Cerebellar cortex (tissue), 1 donor: ENCODE data around the gene MOSMO.

ENCODE experiments used
- DNase-seq: peaks from one replicate; pipeline ENCODE4 v3.0.0-alpha.2; 2015; ENCODE audit warnings: low spot score

Gene MOSMO

DNA sequence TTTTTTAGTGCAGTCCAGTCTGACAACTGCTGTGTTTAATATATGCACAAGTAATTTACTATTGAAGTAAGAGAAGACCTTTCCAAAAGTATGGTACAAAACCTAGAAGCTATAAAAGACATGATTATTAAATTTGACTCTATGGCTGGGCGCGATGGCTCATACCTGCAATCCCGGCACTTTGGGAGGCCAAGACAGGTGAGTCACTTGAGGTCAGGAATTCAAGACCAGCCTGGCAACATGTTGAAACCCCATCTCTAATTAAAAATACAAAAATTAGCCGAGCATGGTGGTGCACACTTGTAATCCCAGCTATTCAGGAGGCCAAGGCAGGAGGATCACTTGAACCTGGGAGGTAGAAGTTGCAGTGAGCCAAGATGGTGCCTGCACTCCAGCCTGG, 43.1 kb downstream of the MOSMO start:
- no peak for DNase-seq

GRCh38 chr16:22052980-22053379, 45.1 kb downstream of the MOSMO start:
- DNase-seq: no peak

DNA sequence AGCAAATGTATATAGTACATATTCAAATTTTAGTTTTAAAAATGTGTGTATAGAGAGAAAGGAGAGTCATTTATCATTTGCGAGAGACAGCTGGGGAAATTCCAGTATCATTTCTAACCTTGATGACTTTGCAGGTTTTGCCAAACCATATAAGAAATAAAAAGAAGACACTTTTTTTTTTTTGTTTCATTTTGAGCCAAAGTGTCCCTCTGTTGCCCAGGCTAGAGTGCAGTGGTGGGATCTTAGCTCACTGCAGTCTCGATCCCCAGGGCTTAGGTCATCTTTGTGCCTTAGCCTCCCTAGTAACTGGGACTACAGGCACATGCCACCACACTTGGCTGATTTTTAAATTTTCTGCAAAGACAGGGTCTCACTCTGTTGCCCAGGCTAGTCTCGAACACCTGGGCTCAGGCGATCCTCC, 46.0 kb downstream of the MOSMO start:
- no peak for DNase-seq

DNA sequence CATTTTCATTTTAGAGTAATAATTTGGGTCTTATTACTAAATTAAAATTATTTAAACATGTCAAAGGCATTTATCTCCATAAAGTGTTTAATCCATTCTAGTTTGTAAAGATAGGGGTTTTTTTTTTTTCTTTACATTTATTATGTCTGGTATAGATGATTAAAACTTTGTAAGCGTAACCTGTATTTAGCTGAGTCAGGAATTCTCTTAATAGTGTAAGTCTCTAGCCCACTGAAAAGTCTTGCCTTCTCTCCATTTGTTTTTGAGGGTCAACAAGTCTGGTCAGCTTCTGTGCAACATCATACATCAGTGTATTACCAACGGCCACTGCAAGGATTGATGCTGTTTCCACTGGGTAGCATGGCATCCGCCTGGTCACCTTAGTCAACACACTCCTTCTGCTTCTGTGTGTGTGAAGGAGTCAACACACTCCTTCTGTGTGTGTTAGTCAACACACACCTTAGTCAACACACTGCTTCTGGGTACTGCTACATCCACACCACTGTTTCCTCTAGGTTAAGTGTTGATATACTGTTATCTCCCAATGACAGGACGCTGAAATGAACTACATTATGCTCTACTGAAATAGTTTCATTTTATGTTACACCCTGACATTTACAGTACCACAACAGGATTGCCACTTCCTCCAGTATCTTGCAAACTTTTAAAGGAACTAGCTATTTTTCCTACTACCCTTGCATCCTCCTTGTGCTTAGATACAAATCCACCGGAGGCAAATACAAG, 47.1 kb downstream of the MOSMO start:
- DNase-seq: no peak

DNA sequence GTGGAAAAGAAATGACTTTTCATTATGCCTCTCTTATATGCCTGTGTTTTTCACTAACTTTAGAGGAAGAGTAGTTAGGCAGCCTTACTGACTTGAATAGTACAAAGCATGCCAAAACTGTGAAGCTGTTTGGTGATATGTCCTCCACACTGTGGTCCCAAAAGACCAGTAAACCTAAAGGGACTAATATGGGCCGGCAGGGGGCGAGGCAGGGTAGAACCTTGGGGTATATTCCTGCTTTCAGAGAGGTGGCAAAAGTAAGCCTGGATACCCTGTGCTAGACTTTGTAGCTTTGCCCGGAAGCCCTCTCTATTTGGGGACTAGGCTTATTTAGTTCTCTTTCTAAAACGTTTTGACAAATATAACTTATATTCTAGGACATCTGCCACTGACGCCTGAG, 48.0 kb downstream of the MOSMO start:
- no peak for DNase-seq

- DNase-seq: no peak
Measured at GRCh38 chr16:22063888-22064467, 56.1 kb downstream of the MOSMO start.

DNA sequence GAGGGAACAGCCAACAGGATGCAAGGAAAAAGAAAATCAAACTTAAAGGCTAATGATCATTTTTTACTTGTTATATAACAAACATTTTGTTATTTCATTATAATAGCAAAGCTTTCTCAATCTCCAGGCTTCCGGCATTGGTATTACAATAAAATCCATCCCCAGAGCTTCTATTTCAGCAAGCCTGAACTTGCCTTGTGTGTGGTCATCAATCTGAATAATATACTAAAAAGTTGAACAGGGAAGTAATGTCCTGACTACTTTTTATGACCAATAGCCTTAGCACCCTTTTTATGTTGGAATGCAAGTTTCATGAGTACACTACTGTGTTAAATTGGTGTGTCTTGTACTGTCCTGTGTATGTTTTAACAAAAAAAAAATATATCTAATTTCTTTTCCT, 57.3 kb downstream of the MOSMO start:
- no peak for DNase-seq

DNA sequence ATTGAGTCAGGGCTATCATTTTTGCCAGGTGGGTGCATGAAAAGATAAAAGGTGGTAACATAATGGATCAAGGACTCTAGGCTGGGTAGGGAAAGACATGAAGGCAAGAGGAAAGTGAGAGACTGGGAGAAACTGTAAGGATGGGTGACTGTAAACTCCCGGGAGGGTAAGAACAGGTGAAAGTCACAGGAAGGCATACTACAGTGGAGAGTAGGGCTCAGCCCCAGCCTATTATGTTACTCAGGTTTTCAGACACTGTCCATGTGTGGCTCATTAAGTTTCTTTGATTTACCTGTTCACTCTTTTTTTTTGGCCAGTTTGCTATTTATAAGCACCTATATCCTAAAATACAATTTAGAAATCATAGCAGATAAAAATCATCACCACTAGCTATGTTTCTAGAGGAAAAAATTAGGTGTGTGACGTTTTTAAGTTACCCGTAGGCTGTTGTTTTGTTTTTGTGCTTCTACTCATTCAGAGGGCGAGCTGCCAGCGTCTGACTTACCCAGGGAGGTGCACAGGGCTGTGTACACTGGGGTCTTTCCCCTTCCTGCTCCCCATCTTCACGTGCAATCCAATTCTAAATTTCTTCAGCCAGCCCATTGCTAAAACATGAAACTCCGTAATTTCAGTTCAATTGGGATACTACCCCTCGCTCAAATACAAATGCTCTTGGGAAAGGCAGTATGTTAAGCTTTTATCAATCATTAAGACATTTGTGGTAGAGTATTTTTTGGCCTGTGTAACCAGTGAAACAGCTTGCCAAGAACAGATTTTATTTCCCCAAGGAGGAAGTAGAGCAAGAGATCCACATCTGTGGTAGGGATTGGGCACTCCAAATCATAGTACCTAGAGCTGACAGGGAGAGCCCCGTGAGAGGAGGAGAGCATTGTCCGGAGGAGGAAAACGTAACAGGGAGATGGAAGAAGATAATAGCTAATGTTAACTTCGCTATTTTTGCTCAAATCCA, 62.7 kb downstream of the MOSMO start:
- DNase-seq: peak; percentile 39

DNA sequence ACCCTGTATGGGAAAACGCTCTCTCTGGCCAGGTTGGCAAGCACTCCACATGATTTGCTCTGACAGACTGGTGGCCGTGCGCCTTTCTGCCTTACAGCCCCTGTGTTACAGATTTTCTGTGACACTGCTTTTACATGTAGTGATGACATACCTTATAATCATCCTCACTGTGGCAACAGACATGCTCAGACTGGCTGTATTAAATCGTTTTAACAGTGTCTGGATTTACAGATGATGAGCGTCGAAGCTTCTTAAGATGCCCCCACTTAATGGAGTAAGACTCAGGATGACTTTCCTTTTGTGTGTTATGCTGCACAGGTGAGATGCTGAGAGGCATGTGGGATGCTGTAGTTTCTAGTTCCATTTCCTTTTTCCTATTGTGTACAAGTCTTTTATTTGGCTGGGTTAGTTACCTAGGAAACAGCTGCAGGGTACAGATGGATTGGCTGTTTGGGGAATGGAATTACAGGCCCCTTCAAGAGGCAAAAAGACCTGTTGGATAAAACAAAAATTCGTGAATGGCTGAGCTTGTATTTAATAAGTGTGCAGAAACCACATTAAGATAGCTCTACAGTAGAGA, 63.5 kb downstream of the MOSMO start:
- DNase-seq: peak; percentile 8

GRCh38 chr16:22073350-22073749, 65.4 kb downstream of the MOSMO start:
- DNase-seq: no peak

- no peak for DNase-seq
Measured at GRCh38 chr16:22075043-22075757, 67.3 kb downstream of the MOSMO start.

DNA sequence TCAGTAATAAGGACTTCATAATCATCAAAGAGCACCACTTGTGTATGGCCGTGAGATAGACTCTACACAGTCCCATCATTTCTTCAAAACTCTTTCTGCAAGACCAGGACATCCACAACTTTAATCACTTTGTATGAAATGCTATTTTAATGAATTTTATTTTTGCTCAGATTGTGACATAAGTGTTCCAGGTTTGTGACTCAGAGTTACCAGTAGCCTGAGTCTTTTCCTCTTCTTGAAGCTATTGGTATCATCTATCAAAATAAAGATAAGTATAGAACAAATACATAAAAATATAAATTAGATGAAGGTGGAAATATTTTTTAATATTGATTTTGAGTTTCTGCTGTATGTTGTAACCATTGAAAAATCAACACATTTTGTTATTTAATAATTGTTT, 67.9 kb downstream of the MOSMO start:
- no peak for DNase-seq

- peak; percentile 64 for DNase-seq
Measured at GRCh38 chr16:22077700-22078313, 69.9 kb downstream of the MOSMO start.

DNA sequence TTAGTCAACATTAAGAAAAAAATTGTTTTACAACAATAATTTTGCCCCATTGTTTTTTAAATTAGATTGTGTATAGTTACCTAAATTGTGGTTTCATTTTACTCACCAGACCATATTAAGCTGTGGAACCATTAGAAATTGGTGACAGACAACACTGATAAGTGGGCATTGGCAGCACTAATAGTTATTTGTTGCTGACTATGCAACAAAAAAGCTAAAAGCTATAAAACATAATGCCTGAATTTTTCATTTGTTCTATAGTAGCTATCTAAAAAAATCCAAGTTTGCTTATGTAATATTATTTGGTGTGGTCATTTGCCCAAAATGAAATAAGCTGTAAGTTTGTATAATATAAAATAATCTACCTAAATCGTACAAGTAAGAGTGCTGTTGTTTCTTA, 70.7 kb downstream of the MOSMO start:
- DNase-seq: no peak

- no peak for DNase-seq
Measured at GRCh38 chr16:22081050-22081449, 73.1 kb downstream of the MOSMO start.

DNA sequence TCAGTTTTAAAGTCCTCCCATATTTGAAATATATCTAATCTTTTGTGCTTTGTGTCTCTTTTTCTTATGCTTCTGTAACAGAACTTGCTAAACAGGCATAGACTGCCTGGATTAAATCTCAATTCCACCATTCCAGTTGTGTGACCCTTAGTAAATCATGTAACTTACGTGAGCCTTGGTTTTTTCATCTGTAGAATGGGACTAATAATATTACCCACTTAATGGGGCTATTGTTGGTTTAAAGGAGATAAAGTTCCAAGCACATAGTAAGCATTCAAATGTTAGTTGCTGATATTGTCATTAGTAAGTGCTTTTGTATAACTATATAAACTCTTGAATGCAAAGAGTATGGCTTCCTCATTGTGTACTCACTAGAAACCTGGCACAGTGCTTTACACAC, 78.5 kb downstream of the MOSMO start:
- DNase-seq: no peak

DNA sequence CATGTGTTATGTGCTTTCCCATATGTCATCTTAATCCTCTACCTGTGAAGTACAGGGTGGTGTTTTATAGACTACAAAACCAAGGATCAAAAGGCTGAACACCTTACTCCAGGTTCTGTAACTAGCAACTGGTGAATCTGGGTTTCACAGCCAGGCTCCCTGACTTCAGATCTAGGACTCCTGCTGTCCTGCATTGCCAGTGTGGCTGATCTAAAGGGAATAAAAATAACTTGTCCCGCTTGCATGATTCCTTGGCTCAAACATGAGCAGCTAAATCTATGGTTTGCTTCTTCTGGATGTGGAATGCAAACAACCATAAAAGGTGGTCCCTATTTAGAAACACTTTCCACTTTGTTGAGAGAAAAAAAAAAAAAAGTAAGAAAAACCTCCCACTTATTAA, 80.7 kb downstream of the MOSMO start:
- DNase-seq: no peak

DNA sequence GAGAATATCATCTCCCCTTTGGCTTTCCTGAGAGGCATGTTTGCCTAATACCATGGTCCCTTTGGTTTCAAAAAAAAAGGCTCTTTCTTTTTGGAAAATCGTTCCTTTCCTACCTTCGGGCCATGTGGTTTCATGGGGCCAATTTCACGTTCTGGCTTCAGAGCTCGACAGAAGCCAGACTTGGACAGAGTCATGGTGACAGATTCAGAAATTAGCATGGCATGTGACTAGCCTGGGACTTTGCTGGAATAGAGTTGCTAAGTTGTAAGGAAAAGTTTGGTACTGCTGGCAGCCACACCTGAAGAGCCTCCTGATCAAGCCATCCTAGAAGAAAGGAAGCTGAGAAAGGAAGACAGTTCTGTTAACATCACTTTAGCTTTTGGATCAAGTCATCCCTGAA, 82.0 kb downstream of the MOSMO start:
- no peak for DNase-seq

DNA sequence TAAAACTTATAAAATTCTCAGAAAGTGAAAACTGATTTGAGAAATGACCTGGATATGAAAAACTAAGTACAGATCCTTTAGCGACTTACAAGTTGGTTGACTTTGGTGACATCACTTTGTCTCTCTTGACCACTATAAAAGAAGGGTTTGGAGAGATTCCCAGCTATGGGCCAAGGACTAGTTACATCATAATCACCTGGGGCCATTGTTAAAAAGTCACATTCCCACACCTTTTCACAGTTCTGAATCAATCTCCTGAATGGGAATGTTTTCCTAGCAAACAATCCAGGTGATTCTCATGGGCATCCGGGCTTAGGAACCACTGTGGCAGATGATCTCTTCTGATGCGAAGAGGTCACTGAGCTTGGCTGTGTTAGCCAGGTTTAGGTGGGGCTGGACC, 83.8 kb downstream of the MOSMO start:
- DNase-seq: no peak

DNA sequence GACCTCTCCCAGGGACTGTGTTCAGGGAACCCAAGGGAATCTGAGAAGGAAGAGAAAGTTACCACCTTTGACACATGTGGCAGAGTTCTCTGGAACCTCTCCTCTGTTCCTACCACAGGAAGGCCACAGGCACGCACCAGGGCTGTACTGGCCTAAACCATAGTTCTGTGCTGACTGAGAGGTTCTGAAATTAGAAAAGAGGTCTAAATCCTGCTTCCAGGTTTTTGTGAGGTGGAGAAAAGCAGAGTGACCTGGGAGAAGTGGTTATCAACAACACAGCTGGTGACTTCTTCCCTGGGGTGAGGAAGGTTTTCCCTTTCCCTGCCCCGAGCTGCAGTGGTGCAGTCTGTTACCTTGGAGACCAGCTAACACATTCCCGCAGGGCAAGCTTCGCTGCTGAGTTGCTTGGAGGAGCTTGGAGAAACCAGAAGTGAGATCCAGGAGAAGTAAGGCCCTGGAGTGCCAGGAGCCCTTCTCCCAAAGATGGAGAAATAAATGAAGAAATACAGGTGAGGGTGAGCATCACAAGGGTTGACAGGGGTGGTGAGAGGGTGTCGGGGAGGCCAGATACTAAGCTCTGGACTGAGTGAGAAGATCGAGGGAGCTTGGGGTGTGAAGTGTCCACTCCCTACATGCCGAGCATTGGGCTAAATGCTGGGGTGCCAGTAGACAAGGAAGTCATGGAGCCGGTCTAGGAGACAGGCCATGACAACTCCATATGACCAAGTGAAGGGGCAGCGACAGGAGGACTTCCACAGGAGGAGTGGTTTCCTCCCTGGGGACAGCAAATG, 84.4 kb downstream of the MOSMO start, which contains the start of gene VWA3A:
VWA3A (plus strand) TSS at position 399 of the 791 bp plus-strand sequence; CDS start at position 496, 97 bp downstream.
- DNase-seq: no peak
